Measurements from ENCODE around the gene CGNL1.
A peak's percentile ranks its signal among the peaks of the same experiment; 100 is the strongest.

Gene CGNL1

DNA sequence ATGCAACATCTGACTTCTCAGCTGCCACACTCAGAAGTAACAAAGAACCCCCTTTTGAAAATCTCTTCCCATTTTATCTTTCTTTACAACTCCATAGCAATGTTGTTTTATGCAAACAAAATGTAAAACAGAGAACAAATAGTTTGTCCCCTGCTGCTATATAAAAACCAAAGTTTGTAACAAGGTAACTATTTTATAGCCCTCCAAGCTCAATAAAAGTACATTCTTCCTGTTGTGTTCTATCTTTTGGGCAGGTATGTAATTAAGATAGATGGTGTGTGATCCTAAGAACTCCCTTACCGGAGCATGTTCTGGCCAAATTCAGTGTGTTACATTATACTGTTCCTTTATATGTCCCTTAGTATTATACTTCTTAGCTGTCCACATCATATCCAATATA, 12.6 kb upstream of the CGNL1 start:
- H3K36me3 Mint-ChIP-seq (ENCODE audit: low read depth) = no peaks in the 10 kb centered on the region
- H3K9me3 Mint-ChIP-seq = no peaks in the 10 kb centered on the region
- H3K4me3 Mint-ChIP-seq = no peak overlapping the region
- H3K4me1 Mint-ChIP-seq (ENCODE audit: low read depth) = no peaks in the 10 kb centered on the region
- no peak for DNase-seq (ENCODE audit: low spot score)
- no peaks in the 10 kb centered on the region for H3K27me3 Mint-ChIP-seq (ENCODE audit: low read depth)
- no peak overlapping the region for H3K27ac Mint-ChIP-seq

DNA sequence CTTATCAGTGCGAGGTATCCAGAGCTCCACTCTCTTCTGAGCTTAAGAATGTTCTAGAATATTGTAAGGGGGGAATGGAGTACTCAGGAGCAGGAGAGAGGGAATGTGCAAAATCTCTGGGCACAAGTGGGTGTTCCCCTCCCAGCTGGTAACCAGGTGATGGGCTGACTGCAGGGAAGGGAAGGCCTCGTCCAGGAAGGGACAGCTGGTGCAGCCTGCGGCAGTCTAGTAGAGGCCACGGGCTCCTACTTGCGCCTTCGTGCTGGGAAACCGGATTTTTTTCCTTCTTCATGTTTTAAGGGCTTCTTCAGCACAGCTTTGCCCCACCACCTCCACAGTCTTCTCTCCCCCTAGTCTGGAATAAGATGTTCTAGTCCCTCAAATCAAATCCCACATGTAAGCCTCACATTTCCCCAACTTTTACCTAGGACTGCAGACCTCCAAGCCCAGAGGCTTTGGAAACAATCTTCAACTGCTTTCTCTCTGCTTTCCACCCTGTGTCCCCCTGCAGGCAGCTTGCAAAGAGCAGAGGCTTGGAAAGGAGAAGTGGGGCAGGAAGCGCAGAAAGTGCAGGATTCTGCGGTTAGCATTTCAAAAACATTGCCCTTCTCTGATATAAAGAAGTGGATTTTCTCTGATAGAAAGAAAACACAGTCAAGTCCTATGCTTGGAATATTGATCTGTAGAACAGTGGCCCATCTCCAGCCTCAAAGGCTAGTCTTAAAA, 11.9 kb upstream of the CGNL1 start:
- H3K9me3 Mint-ChIP-seq = no peaks in the 10 kb centered on the region
- no peak overlapping the region for H3K4me3 Mint-ChIP-seq
- no peak overlapping the region for H3K27ac Mint-ChIP-seq
- H3K27me3 Mint-ChIP-seq (ENCODE audit: low read depth) = no peaks in the 10 kb centered on the region
- no peaks in the 10 kb centered on the region for H3K4me1 Mint-ChIP-seq (ENCODE audit: low read depth)
- no peaks in the 10 kb centered on the region for H3K36me3 Mint-ChIP-seq (ENCODE audit: low read depth)
- no peak for DNase-seq (ENCODE audit: low spot score)

DNA sequence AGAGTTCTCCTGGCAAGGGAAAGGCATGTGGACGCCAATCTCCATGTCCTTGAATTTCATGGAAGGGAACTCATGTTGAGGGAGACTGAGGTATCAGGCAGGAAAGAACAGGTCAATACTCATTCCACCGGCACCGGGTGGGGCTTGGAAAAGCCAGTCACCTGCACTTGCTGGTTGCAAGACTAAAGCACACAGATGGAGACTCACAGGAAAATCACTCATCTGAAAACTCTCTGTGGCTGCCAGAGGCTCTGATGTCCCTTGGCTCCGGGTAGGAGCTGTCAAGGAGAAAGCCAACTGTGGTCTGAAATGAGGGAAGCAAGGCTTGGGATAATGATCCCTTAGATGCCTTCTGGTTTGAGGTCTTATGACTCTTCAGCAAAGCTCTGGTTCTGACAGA, 8.7 kb upstream of the CGNL1 start:
- Mint-ChIP-seq H3K36me3 (ENCODE audit: low read depth) (no peaks in the 10 kb centered on the region), H3K4me3 (no peak overlapping the region), H3K9me3 (no peaks in the 10 kb centered on the region), H3K4me1 (ENCODE audit: low read depth) (no peaks in the 10 kb centered on the region), H3K27ac (no peak overlapping the region), H3K27me3 (ENCODE audit: low read depth) (peaks cover 2% of the 10 kb centered on the region)
- no peak for DNase-seq (ENCODE audit: low spot score)

DNA sequence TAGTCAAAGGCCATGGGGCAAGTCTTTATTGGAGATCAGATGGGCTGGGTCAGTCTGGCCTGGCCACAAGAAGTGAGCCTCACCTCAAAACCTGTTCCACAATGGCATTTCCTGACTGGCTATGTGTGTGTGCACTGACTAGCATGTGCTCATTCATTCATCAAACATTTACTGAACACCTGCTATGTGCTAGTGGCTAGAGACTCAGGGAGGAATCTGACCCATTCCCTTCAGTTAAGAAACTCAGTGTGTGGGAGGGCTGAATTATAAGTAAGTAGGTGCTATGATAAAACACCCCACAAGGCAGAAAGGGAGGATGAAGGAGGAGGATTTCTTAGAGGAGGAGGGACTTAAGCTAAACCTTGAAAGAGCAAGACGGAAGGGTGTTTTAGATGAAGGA, 5.4 kb upstream of the CGNL1 start:
- DNase-seq (ENCODE audit: low spot score) = no peak
- H3K4me1 Mint-ChIP-seq (ENCODE audit: low read depth) = peaks cover 2% of the 10 kb centered on the region
- peaks cover 30% of the 10 kb centered on the region for H3K27me3 Mint-ChIP-seq (ENCODE audit: low read depth)
- H3K9me3 Mint-ChIP-seq = no peaks in the 10 kb centered on the region
- no peaks in the 10 kb centered on the region for H3K36me3 Mint-ChIP-seq (ENCODE audit: low read depth)
- H3K27ac Mint-ChIP-seq = no peak overlapping the region
- H3K4me3 Mint-ChIP-seq = no peak overlapping the region

DNA sequence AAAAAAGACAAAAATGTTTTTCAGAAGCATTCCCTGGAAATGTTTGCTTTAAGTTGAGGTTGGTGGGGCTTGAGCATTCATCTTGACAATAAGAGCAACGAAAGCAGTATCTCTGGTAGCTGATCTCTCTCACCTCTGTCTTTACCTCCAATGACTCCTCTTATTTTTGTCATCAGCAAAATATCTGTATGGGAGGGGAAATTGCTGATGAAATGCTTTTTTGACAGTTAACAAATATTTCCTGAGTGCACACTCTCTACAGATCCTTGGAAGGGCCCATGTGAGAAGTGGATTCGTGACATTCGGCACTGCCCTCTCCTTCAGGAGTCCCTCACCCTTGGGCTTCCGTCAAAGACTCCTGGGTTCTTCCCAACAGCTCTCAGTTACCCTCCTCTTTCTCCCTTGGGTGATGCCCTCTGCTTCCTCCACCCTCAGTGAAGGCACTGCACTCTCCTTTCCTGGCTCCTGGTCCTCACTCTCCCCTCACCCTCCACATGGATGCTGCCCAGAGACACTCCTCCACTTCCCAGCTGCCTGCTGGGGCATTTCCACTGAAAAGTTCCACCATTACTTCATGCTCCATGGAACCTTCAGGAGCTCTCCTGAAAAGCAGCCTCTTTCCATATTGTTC, 2.9 kb upstream of the CGNL1 start:
- Mint-ChIP-seq H3K27ac (no peak overlapping the region), H3K4me3 (no peak overlapping the region), H3K4me1 (ENCODE audit: low read depth) (peaks cover 3% of the 10 kb centered on the region), H3K36me3 (ENCODE audit: low read depth) (no peaks in the 10 kb centered on the region), H3K9me3 (no peaks in the 10 kb centered on the region), H3K27me3 (ENCODE audit: low read depth) (peaks cover 46% of the 10 kb centered on the region)
- no peak for DNase-seq (ENCODE audit: low spot score)

DNA sequence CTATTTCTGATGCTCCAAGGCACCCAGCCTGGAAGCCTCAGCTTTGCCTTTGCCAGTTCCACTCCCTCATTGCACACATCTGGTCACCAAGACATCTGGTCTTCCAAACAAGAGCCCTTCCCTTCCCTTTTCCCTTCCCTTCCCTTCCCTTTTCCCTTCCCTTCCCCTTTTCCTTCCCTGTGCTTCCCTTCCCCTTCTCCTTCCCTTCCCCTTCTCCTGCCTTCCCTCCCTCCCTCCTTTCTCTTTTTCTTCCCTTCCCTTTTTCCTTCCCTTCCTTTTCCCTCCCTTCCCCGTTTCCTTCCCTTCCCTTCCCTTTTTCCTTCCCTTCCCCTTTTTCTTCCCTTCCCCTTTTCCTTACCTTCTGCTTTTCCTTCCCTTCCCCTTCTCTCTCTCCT, 2.4 kb upstream of the CGNL1 start:
- Mint-ChIP-seq H3K27me3 (ENCODE audit: low read depth) (peaks cover 50% of the 10 kb centered on the region), H3K27ac (no peak overlapping the region), H3K4me1 (ENCODE audit: low read depth) (peaks cover 3% of the 10 kb centered on the region), H3K9me3 (no peaks in the 10 kb centered on the region), H3K4me3 (no peak overlapping the region), H3K36me3 (ENCODE audit: low read depth) (no peaks in the 10 kb centered on the region)
- no peak for DNase-seq (ENCODE audit: low spot score)

DNA sequence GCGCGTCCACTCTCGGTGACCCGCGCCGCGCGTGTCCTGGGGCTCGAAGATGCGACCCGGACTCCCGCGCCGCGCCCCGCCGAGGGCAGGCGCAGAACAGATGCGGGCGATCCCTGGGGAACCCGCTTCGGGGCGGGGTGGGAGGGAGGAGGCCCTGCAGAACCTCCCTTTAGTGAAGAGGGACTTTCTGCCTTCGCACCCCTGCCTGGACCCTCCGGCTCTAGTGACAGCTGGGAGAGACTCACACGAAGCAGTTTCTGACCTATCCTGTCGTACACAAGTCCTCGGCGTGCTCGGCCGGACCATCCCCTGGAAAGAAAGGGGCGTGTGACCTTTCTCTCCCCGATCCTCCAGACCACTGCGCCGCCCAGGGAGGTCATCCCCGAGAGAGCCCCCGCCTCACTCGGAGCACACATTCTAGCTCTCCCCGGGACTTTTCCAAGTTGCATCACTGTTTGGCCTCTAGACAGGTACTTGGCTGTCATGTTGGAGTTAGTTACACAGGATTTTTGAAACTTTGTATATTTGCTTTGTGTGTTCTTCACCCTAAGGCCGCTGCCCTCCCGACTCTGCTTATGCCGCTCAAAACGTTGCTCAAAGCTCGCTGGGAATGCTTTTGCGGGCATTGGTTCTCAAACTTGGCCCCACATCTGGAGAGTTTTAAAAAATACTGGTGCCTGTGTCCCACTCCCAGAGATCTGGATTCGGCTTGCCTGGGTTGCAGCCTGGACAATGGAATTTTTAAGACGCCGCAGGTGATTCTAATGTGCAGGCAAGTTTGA, 582 bp downstream of the CGNL1 start:
- DNase-seq (ENCODE audit: low spot score) = no peak
- peak overlapping the region; percentile 41 for H3K4me3 Mint-ChIP-seq
- H3K27ac Mint-ChIP-seq = no peak overlapping the region
- peaks cover 59% of the 10 kb centered on the region for H3K27me3 Mint-ChIP-seq (ENCODE audit: low read depth)
- no peaks in the 10 kb centered on the region for H3K36me3 Mint-ChIP-seq (ENCODE audit: low read depth)
- H3K4me1 Mint-ChIP-seq (ENCODE audit: low read depth) = peaks cover 3% of the 10 kb centered on the region
- H3K9me3 Mint-ChIP-seq = no peaks in the 10 kb centered on the region

DNA sequence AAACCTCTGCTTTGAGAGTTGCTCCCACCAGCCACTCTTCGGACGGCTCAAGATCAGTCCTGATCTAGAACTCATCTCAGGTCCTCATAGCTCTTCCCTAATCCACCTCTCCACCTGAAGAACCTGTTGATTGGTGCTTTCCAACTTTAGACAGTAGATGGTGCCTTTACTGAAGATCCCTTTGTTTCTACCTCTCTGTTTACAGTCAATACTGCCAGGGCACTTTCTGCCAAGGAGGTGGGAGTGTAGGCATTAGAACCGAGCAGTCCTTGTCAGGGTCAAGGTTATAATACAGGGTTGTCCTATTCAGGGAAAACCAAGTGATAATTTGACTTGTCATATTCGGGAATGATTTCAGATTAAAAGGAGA, 1.2 kb downstream of the CGNL1 start:
- Mint-ChIP-seq H3K4me3 (peak overlapping the region; percentile 41), H3K4me1 (ENCODE audit: low read depth) (peaks cover 3% of the 10 kb centered on the region), H3K27me3 (ENCODE audit: low read depth) (peaks cover 59% of the 10 kb centered on the region), H3K9me3 (no peaks in the 10 kb centered on the region), H3K36me3 (ENCODE audit: low read depth) (no peaks in the 10 kb centered on the region), H3K27ac (no peak overlapping the region)
- no peak for DNase-seq (ENCODE audit: low spot score)

DNA sequence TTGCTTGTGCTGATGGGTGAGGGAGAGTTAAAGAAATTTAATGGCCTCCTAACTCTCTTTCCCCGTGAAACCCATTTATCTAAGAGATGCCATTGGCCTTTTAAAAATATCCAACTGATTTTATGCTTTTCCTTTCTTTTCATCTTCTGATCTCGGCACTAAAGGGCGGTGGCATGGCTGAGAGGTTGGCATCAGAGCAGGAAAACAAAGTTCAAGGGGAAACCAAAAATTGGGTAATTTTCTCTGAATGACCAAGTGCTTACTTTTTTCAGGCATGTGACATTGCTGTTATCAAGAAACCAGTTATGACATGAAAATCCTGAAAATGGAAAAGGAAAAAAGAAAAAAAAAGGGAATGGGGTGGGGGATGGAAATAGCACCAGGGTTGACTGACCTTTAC, 3.2 kb downstream of the CGNL1 start:
- Mint-ChIP-seq H3K9me3 (no peaks in the 10 kb centered on the region), H3K27me3 (ENCODE audit: low read depth) (peaks cover 45% of the 10 kb centered on the region), H3K4me1 (ENCODE audit: low read depth) (peaks cover 3% of the 10 kb centered on the region), H3K4me3 (no peak overlapping the region), H3K36me3 (ENCODE audit: low read depth) (no peaks in the 10 kb centered on the region), H3K27ac (no peak overlapping the region)
- DNase-seq (ENCODE audit: low spot score) = no peak

DNA sequence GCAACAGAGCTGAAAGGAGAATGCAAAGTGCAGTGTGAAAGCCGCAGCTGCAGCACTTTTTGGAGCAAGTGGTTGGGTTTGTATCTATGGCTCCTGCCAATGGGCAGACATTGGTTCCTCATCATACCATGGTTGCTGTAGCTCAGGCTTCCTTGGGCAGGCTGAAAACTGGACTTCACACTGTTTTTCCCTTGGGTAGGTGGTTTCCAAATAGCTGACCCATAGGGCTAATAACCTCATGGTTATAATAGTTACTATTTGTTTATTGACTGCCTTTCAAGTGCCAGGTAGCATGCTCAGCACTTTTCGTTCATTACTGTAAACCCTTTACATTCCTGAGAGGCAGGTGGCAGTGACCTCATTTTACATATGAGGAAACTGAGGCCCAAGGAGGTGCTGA, 4.5 kb downstream of the CGNL1 start:
- H3K4me3 Mint-ChIP-seq = no peak overlapping the region
- H3K36me3 Mint-ChIP-seq (ENCODE audit: low read depth) = no peaks in the 10 kb centered on the region
- no peaks in the 10 kb centered on the region for H3K9me3 Mint-ChIP-seq
- H3K27me3 Mint-ChIP-seq (ENCODE audit: low read depth) = peaks cover 32% of the 10 kb centered on the region
- no peak overlapping the region for H3K27ac Mint-ChIP-seq
- DNase-seq (ENCODE audit: low spot score) = no peak
- peaks cover 2% of the 10 kb centered on the region for H3K4me1 Mint-ChIP-seq (ENCODE audit: low read depth)

DNA sequence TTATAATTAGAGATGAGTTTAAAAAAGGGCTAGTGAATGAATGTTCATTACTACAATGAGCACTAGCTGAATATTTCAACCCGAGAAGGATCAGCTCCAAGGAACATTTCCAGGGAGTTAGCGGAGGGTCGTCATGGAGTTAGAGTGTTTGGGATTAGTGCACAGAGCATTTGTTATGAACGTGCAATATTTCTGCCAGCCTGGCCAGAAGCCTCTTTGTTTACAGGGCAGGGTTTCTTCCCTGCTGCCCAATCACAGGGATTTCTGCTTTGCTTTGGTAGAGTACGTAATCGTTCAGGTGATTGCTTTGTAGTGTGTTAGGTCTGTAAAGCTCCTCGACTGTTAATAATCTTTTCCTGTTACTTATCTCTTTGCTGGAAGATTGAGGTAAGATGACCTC, 5.9 kb downstream of the CGNL1 start:
- H3K27ac Mint-ChIP-seq = no peak overlapping the region
- DNase-seq (ENCODE audit: low spot score) = no peak
- H3K27me3 Mint-ChIP-seq (ENCODE audit: low read depth) = peaks cover 24% of the 10 kb centered on the region
- H3K4me1 Mint-ChIP-seq (ENCODE audit: low read depth) = no peaks in the 10 kb centered on the region
- H3K36me3 Mint-ChIP-seq (ENCODE audit: low read depth) = no peaks in the 10 kb centered on the region
- H3K4me3 Mint-ChIP-seq = no peak overlapping the region
- no peaks in the 10 kb centered on the region for H3K9me3 Mint-ChIP-seq

DNA sequence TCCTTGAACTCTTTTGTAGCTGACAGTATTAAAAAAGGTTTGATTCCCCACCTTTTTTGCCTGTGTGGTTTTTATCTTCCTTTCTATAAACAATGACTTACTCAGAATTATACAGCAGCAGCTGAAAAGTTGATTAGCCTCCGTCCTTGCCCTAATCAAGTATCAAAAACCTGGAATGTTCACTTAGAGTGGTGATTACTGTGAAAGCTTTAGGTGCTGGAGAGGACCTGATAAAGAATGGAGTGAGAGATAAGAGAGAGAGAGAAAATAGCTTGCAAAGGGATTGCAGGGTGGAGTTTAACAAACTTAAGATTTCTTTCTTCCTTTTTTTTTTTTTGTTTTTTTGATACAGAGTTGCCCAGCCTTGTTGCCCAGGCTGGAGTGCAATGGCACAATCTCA, 6.7 kb downstream of the CGNL1 start:
- peaks cover 19% of the 10 kb centered on the region for H3K27me3 Mint-ChIP-seq (ENCODE audit: low read depth)
- no peaks in the 10 kb centered on the region for H3K9me3 Mint-ChIP-seq
- H3K4me3 Mint-ChIP-seq = no peak overlapping the region
- no peaks in the 10 kb centered on the region for H3K4me1 Mint-ChIP-seq (ENCODE audit: low read depth)
- no peak for DNase-seq (ENCODE audit: low spot score)
- H3K36me3 Mint-ChIP-seq (ENCODE audit: low read depth) = no peaks in the 10 kb centered on the region
- H3K27ac Mint-ChIP-seq = no peak overlapping the region

DNA sequence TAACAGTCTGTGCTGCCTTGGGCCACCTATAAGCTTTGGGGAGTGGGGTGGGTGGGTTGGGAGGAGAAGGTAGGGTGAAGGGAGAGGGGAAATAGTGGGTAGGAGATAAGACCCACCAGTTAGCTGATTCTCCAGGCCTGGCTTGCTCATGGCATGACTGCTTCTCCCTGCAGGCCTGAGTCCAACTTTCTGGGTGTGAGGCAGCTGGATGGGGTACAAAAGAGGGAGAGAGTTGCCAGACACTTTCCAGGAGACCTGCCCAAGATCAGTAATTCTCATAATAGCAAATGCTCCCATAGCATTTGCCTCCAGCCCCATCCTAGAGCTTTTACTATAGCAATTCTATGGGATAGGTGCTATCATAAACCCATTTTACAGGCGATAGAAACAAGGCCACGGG, 7.7 kb downstream of the CGNL1 start:
- Mint-ChIP-seq H3K27ac (no peak overlapping the region), H3K4me3 (no peak overlapping the region), H3K27me3 (ENCODE audit: low read depth) (peaks cover 12% of the 10 kb centered on the region), H3K36me3 (ENCODE audit: low read depth) (no peaks in the 10 kb centered on the region), H3K4me1 (ENCODE audit: low read depth) (no peaks in the 10 kb centered on the region), H3K9me3 (no peaks in the 10 kb centered on the region)
- DNase-seq (ENCODE audit: low spot score) = no peak

DNA sequence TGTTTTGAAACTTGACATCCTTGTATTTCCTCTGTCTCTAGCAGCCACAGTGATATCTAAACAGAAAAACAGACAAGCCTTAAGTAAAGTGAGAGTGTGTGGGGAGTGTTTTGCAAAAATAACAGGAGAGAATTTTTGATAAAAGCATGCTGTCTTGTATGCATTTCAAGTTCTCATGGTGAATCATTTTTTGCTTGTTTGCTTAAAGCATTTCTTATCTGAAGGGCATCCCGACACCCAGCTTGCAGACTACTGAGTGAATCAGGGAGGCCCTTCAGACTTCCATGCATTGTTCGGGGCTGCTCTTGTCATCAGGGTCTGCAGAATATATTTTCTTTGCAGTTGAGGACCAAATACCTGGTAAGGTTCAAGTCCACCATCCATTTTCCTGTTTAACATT, 8.5 kb downstream of the CGNL1 start:
- Mint-ChIP-seq H3K36me3 (ENCODE audit: low read depth) (no peaks in the 10 kb centered on the region), H3K4me3 (no peak overlapping the region), H3K9me3 (no peaks in the 10 kb centered on the region), H3K27ac (no peak overlapping the region), H3K27me3 (ENCODE audit: low read depth) (peaks cover 6% of the 10 kb centered on the region), H3K4me1 (ENCODE audit: low read depth) (no peaks in the 10 kb centered on the region)
- DNase-seq (ENCODE audit: low spot score) = no peak
